C4-2B (cell line): ENCODE results near the gene SIK2.

Experiments used
- ZFX ChIP-seq: fragments of 450-650 bp; IDR thresholded peaks from 2 replicates; pipeline ENCODE4 v1.6.1; 2017
- TF ChIP-seq, protein P1 (sequence below): fragments of 450-650 bp; conservative IDR thresholded peaks from 2 replicates; pipeline ENCODE4 v1.5.1; 2017; ENCODE audit warnings: mild to moderate bottlenecking

DNA sequence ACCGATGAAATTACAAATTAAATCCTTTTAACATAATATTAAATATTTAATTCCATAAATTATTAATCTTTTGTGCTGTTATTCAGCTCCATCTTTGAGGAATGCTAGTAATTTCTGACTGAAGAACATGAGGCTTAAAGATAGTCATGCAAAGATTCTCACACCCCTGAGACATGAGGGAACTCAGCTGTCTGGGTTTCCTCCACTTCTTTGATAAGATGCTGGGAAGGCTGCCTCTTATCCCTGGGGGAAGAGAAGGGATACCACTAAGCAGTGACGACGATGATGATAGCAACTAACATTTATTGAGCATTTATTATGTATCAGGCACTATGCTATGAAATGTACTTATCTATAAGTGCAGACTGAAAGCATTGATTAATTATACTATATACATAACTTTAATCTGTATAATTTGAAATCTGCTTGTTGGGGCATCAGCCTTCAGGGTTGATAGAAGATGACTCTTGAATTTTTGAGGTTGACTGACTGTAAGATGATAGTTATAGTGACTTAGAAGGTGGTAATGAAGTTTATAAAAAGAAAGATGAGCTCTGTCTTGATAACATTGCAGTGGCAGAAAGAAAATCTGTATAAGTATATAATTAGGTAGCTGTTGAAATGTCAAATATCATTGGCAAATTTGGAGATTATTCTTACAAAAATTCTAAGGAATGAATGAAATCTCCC lies 78.4 kb downstream of the SIK2 start:
- TF ChIP-seq, protein P1, sequence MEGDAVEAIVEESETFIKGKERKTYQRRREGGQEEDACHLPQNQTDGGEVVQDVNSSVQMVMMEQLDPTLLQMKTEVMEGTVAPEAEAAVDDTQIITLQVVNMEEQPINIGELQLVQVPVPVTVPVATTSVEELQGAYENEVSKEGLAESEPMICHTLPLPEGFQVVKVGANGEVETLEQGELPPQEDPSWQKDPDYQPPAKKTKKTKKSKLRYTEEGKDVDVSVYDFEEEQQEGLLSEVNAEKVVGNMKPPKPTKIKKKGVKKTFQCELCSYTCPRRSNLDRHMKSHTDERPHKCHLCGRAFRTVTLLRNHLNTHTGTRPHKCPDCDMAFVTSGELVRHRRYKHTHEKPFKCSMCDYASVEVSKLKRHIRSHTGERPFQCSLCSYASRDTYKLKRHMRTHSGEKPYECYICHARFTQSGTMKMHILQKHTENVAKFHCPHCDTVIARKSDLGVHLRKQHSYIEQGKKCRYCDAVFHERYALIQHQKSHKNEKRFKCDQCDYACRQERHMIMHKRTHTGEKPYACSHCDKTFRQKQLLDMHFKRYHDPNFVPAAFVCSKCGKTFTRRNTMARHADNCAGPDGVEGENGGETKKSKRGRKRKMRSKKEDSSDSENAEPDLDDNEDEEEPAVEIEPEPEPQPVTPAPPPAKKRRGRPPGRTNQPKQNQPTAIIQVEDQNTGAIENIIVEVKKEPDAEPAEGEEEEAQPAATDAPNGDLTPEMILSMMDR: no peak
- TF ChIP-seq ZFX: no peak
